ENCODE results near the gene ZXDC. TPM values are rescaled to one million over a fixed set of nuclear protein-coding genes. Genes with fewer than 3 reads are reported as not detected.

The ZXDC gene
- total RNA-seq, 1 donor from 2014 or later: 26.6 TPM

DNA sequence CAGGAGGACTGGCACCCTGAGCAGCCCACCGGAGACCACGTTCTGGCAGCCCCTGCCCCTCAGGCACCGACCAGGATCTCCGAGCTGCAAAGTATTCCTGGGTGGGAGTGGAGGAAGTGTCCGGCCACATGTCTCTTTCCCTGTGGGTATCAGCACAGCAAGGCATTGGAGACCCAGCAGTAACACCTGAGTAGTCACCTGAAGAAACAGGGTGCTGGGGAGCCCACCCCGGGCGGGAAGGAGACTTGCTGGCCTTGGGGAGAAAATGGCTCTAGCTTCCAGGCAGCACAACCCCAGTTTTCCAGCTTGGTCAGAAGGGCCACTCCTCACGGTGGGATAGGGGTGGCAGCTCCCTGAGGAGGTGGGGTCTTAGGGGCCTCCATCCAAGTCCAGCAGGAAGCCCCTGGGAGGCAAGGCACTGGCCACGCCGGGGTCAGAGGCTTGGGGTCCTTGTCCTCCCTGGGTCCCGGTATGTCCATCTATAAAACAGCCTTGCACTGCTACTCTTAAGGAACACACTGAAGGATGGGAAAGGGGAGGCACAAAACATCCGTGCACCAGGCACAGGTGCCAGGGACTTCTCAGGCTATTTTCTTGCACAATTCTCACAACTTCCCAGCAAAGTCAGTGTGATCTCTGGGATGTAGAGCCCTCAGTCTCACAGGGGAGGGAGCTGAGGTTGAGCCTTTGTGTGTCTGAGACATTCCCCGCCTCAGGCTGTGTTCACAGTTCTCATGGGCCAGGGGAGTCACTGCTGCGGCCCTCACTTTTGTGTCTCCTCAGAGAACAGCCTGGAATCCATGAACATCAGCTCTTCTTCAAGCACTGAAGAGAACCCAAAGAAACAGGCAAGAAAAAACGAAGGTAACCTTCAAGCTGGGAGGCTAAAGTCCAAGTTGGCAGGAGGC lies 69.0 kb downstream of the ZXDC start:
- H3K4me3 Mint-ChIP-seq (ENCODE audit: unreplicated experiment): no peak overlapping the region
- H3K9me3 Mint-ChIP-seq (ENCODE audit: low read depth): no peaks in the 10 kb centered on the region
- no peaks in the 10 kb centered on the region for H3K4me1 Mint-ChIP-seq (ENCODE audit: low read depth)
- H3K27ac Mint-ChIP-seq (ENCODE audit: unreplicated experiment): no peak overlapping the region
- peaks cover 2% of the 10 kb centered on the region for H3K36me3 Mint-ChIP-seq (ENCODE audit: low read depth)
- H3K27me3 Mint-ChIP-seq (ENCODE audit: low read depth): peaks cover 54% of the 10 kb centered on the region
- TF ChIP-seq, protein P1, sequence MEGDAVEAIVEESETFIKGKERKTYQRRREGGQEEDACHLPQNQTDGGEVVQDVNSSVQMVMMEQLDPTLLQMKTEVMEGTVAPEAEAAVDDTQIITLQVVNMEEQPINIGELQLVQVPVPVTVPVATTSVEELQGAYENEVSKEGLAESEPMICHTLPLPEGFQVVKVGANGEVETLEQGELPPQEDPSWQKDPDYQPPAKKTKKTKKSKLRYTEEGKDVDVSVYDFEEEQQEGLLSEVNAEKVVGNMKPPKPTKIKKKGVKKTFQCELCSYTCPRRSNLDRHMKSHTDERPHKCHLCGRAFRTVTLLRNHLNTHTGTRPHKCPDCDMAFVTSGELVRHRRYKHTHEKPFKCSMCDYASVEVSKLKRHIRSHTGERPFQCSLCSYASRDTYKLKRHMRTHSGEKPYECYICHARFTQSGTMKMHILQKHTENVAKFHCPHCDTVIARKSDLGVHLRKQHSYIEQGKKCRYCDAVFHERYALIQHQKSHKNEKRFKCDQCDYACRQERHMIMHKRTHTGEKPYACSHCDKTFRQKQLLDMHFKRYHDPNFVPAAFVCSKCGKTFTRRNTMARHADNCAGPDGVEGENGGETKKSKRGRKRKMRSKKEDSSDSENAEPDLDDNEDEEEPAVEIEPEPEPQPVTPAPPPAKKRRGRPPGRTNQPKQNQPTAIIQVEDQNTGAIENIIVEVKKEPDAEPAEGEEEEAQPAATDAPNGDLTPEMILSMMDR (IDR thresholded peaks at IDR 0.05): no peak
- DNase-seq (ENCODE audit: low spot score): no peak

DNA sequence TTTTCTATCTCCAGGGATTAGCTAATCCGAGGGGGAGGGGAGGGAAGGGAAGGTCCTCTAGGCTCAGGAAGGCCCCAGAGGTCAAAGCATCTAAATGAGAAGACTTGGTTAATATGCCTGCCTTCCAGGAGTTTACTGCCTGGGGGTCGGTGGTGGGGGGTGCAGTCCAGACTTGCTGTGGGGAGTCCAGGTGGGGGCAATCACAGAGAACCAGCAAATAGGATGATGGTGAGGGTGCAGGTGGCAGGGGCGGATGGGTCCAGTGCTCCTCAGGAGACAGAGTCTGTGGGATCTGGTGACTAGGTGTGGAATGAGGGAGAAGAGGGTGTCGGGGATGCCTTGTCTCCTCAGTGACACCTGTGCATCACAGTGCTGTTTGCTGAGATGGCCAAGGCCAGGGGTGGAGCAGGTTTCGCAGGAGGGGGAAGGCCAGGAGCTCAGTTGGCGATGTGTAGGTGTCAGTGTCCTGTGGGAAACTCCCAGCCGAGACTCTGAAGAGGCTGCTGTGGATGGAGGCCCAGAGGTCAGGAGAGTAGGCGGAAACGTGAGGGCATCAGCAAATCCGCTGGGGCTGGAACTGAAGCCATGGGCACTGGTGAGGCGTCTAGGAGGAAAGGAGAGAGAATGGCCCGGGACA lies 72.9 kb downstream of the ZXDC start:
- Mint-ChIP-seq H3K27me3 (ENCODE audit: low read depth) (peaks cover 30% of the 10 kb centered on the region), H3K36me3 (ENCODE audit: low read depth) (peaks cover 6% of the 10 kb centered on the region), H3K9me3 (ENCODE audit: low read depth) (no peaks in the 10 kb centered on the region), H3K4me3 (ENCODE audit: unreplicated experiment) (no peak overlapping the region), H3K27ac (ENCODE audit: unreplicated experiment) (no peak overlapping the region), H3K4me1 (ENCODE audit: low read depth) (no peaks in the 10 kb centered on the region)
- no peak for DNase-seq (ENCODE audit: low spot score)
- TF ChIP-seq, protein P1 (IDR thresholded peaks at IDR 0.05): no peak

DNA sequence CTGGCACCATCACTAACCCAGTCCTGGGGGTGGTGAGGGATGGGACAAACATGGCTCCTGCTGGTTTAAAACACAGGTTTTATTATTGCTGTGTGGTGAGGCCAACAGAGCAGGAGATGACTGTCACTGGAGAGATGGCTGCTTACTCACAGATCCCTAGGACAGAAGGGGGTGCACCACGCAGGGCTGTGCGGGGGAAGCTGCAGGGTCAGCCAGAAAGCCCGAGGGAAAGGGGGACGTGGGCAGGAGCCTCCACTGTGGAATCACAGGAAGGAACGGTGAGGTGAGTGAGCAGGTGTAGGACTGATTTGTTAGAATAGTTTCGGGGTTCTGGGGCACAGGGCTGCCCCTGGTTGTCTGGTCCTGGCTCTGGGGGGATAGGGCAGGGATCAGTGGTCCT lies 73.5 kb downstream of the ZXDC start:
- Mint-ChIP-seq H3K4me1 (ENCODE audit: low read depth) (no peaks in the 10 kb centered on the region), H3K27me3 (ENCODE audit: low read depth) (peaks cover 30% of the 10 kb centered on the region), H3K27ac (ENCODE audit: unreplicated experiment) (no peak overlapping the region), H3K36me3 (ENCODE audit: low read depth) (peaks cover 6% of the 10 kb centered on the region), H3K4me3 (ENCODE audit: unreplicated experiment) (no peak overlapping the region), H3K9me3 (ENCODE audit: low read depth) (no peaks in the 10 kb centered on the region)
- TF ChIP-seq, protein P1 (IDR thresholded peaks at IDR 0.05): no peak
- no peak for DNase-seq (ENCODE audit: low spot score)

DNA sequence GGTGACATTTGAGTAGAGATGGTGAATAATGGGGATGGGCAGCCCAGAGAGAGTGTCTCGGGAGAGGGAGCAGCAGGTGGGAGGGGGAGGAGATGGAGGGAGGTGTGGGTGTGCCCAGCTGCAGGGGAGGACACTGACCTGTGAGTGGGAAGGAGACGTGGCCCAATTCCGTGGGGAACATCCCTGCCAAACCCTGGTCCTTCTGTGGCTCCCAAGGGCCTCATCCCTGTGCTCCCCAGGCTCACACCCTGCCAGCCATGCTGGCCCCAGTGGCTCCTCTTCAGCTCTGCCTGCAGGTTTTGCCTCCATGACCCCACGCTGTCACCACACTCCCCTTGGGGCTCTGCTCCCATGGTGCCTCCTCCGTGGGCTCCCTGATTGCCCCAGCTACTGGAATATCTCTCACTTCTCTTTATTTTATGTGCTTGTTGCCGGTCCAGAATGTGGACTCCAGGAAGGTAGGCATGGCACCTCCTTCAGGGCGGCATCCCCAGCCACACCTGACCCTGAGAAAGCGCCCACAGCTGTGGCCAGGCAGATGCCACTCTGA lies 74.0 kb downstream of the ZXDC start:
- Mint-ChIP-seq H3K9me3 (ENCODE audit: low read depth) (no peaks in the 10 kb centered on the region), H3K27me3 (ENCODE audit: low read depth) (peaks cover 26% of the 10 kb centered on the region)

DNA sequence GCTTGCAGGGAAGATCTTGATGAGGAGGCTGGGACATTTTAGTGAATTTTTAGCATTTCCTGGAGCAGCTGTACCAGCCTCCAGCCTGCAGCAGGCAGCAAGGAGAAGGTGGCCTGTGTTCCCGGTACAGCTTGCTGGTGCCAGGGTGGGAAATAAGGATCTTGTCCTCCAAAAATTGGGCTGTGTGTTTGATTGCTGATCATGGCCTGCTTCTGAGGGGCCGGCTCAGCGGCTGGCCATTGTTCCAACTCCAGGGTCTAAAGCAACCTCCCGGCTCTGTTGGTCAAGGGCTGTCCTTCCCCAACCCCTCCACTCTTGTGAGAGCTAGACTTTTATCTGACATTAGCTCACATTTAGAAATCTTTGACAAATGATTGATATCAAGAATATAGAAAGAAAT lies 75.9 kb downstream of the ZXDC start:
- H3K9me3 Mint-ChIP-seq (ENCODE audit: low read depth): no peaks in the 10 kb centered on the region
- TF ChIP-seq, protein P1 (IDR thresholded peaks at IDR 0.05): no peak
- H3K27ac Mint-ChIP-seq (ENCODE audit: unreplicated experiment): no peak overlapping the region
- no peak for DNase-seq (ENCODE audit: low spot score)
- H3K4me1 Mint-ChIP-seq (ENCODE audit: low read depth): no peaks in the 10 kb centered on the region
- H3K27me3 Mint-ChIP-seq (ENCODE audit: low read depth): peaks cover 30% of the 10 kb centered on the region
- no peak overlapping the region for H3K4me3 Mint-ChIP-seq (ENCODE audit: unreplicated experiment)
- H3K36me3 Mint-ChIP-seq (ENCODE audit: low read depth): peaks cover 6% of the 10 kb centered on the region

More for the DNA sequence above, 74.0 kb downstream of the ZXDC start:
- Mint-ChIP-seq H3K4me1 (ENCODE audit: low read depth) (no peaks in the 10 kb centered on the region), H3K36me3 (ENCODE audit: low read depth) (peaks cover 6% of the 10 kb centered on the region), H3K4me3 (ENCODE audit: unreplicated experiment) (no peak overlapping the region), H3K27ac (ENCODE audit: unreplicated experiment) (no peak overlapping the region)
- no peak for DNase-seq (ENCODE audit: low spot score)
- TF ChIP-seq, protein P1 (IDR thresholded peaks at IDR 0.05): no peak

All from chondrocyte (in vitro differentiated cells).